Stimulated activated CD4-positive, alpha-beta T cell treated with anti-CD3 and anti-CD28 coated beads, Interleukin-4, amount 100 ng/mL, for 1 hour (primary cell): ENCODE data around the gene HNF4A.

Experiments used
- DNase-seq: peaks from one replicate; pipeline ENCODE4 v3.0.0-alpha.2; 2020

Gene HNF4A

GRCh38 chr20:44392776-44393607 is 37.5 kb downstream of the HNF4A start:
- no peak for DNase-seq

GRCh38 chr20:44393608-44394451 is 38.3 kb downstream of the HNF4A start:
- DNase-seq, result no peak

GRCh38 chr20:44394452-44394701 is 38.9 kb downstream of the HNF4A start:
- DNase-seq, result no peak

GRCh38 chr20:44394702-44395460 is 39.4 kb downstream of the HNF4A start:
- no peak for DNase-seq

- DNase-seq, result no peak
These were observed 40.2 kb downstream of the HNF4A start for GRCh38 chr20:44395461-44396340.

GRCh38 chr20:44396369-44397130 is 41.1 kb downstream of the HNF4A start:
- no peak for DNase-seq

GRCh38 chr20:44398335-44398734 is 42.8 kb downstream of the HNF4A start:
- no peak for DNase-seq

GRCh38 chr20:44399446-44399845 is 43.9 kb downstream of the HNF4A start:
- DNase-seq, result no peak

GRCh38 chr20:44400671-44400969 is 45.1 kb downstream of the HNF4A start:
- no peak for DNase-seq

GRCh38 chr20:44400970-44401769 is 45.7 kb downstream of the HNF4A start:
- DNase-seq, result no peak

GRCh38 chr20:44401770-44402390 is 46.4 kb downstream of the HNF4A start:
- no peak for DNase-seq

- DNase-seq, result no peak
These were observed 47.1 kb downstream of the HNF4A start for GRCh38 chr20:44402391-44403193.

- no peak for DNase-seq
These were observed 48.0 kb downstream of the HNF4A start for GRCh38 chr20:44403194-44404112.

GRCh38 chr20:44404204-44405181 is 49.0 kb downstream of the HNF4A start:
- no peak for DNase-seq

GRCh38 chr20:44405257-44405656 is 49.8 kb downstream of the HNF4A start:
- DNase-seq, result no peak

- DNase-seq, result no peak
These were observed 50.5 kb downstream of the HNF4A start for GRCh38 chr20:44405785-44406571.
